Fibroblast of skin of right biceps (primary cell): ENCODE results near the gene TNFRSF1B.

ENCODE experiments used
- DNase-seq: peaks from one replicate; pipeline ENCODE4 v3.0.0-alpha.2; 2013

The TNFRSF1B gene

DNA sequence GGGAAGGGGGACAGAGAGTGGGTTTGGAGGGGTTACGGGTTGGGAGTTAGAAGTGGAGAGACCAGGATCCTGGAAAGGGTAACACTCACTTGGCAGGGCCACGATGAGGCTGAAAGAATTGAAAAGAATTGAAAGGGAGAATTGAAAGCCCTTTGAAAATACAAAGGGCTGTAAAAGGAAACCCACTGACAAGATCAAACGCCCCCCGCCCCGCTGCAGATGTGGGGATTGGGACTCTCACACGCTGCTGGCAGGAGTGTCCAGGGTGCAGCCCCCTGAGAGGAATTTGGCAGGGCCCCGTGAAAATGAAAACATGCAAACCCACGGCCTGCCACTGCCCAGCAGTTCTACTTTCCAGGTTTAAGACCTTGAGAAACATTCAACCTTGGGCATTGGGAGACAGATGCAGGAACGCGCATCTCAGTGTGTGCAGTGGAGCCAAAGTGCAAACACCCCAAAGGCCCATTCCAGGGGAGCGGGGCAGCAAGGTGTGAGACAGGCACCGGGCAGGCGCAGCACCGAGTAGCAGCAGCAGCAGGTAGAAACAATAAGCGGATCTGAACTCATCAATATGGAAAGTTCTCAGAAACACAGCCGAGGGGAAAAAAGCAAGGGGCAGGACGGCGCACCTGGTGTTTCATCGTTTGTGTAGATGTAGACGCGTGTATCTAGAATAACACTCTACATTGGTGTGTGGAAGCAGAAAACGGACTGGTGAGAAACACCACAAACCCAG, 8.3 kb upstream of the TNFRSF1B start:
- no peak for DNase-seq

DNA sequence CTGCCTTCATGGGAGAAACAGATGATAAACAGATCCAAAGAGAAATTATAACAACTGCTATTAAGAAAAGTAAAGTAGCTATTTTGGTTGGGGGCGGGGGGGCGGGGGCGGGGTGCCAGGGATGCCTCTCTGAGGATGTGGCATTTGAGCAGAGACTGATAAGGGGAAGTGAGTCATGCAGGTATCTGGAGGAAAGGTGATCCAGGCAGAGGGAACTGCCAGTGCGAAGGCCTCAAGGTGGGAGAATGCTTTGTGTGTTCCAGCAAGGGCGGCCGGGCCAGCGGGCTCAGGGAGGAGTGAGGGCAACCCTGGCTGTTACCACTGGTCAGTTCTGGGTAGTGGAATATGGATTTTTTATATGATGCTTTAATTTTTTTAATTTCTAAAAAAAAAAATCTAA, 7.0 kb upstream of the TNFRSF1B start:
- DNase-seq: no peak

DNA sequence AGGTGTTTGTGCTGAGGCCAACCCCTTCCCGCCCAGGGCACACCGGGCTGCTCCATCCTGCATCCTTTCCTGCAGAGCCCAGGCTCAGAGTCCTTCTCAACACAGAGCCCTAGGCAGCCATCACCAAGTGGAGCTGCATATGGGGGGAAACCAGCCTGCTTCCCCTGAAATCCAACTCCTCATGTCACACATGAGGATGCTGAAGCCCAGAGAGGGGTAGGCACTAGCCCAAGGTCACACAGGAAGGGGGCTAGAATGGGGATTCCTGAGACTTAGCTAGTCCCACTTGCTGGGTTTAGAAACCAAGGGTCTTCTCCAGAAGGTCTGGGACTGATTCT, 5.5 kb upstream of the TNFRSF1B start:
- no peak for DNase-seq

DNA sequence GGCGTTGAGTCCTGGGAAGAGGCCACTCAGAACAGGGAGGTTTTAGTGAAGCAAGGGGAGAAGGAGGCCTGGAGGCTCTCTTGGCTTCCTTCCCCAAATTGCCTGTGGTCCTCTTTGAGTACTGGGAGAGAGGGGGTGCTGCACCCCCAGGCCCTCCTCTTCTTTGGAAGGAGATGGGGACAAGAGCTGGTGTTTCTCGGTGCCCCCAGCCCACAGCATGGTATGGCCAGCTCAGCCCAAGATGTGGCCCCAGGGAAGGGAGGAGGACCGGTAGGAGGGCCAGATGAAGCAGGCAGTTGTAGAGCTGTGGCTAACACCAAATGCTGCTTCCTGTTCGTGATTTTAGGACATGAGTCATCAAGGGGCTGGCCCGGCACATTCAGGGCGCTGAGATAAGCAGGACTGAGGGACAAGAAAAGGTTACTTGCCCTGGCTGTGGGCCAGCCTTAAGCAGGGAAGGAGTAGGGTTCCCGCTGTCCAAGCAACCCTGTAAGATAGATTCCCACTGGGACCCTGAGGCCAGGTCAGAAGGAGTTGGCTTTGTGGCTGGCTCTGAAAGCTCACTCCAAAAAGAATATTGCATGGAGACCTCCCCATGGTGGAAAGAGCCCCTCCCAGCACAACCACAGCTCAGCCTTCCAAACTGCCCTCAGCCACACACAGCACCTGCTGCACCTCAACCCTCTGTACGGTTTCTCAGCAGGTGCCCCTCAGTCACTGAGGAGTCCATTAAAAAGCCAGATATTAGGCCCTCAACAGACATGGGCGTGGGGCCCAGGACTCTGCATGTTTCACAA, 4.9 kb upstream of the TNFRSF1B start:
- peak; percentile 87 for DNase-seq

DNA sequence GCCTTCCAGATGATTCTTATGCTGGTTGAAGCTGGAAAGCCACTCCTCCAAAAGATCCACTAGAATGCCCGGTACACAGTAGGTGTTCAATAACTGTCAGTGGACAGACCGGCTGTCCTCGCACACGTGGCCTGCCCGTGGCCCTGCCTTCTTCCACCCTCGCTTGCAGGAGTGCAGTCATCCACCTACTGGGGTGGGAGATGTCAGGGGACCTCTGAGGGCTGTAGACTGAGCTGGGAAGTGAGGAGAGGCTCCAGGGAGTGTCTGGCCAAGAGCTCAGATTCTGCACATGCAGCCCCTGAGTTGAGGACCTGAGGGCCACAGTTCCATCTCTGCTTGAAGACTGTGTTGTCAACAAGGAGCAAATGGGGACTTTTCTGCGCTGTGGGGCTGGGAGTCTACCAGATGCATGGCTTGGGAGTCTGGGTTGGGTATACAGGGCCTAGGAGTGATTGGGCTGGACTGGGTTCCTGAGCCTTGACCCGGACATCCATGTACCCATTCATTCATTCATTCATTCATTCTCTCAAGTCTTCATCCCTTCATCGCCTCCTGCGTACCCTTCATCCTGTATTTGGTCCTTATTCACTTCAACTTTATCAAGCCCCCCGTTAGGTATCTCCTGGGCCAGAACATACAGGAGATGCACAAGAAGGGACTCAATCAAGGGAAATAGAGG, 4.2 kb upstream of the TNFRSF1B start:
- no peak for DNase-seq

DNA sequence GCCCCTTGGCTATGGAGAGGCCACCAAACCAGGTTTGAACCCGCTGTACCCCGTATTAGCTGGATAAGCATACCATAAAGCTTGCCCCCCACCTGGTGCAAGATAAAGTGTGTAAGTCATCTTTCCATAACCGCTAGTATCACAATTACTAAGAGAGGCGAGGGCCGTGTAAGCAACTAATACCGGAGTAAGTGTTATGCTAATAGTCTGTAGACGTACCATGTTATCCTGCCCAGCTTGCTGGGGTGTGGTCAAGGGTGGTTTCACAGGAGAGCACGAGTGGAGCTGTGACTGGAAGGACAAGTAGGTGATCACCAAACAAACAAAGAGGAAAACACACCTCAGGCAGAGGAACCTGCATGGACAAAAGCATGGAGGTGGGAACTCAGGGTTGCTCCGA, 3.6 kb upstream of the TNFRSF1B start:
- DNase-seq: no peak

DNA sequence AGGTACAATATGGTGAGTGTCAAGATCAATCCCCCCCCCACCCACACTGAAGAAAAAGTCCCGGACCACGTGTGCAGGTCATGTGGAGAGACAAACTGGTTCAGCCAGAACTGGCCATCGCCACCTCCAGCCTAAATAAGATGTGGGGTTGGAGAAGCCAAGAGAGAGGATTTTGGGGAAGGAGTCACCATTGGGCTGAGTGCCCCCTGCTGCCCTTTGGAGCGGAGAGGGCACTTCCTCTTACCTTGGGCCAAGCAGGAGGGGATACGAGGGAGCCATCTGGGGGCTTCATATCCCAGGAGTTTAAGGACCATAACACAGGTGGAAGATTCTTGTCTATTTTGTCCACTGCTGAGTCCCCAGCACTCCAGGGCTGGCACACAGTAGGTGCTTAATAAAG, 2.6 kb upstream of the TNFRSF1B start:
- no peak for DNase-seq

DNA sequence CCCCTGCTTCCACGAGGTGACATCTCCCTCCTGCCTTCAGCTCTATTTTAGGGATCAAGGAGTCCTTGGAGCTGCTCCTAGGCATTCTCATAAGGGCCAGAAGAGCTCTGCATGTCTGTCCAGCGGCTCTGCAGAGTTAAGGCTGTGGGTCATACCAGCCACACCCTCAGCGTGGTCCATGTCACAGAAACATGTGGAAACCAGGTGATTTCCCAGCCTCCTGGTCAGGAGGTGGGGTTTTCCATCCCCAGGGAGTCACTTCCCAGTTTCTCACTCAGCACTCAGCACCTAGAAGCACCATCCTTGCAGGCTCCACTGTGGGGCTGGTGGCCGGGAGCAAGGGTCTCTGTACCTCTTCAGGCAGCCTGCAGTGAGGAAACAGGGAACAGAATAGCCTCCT, 1.4 kb upstream of the TNFRSF1B start:
- no peak for DNase-seq

DNA sequence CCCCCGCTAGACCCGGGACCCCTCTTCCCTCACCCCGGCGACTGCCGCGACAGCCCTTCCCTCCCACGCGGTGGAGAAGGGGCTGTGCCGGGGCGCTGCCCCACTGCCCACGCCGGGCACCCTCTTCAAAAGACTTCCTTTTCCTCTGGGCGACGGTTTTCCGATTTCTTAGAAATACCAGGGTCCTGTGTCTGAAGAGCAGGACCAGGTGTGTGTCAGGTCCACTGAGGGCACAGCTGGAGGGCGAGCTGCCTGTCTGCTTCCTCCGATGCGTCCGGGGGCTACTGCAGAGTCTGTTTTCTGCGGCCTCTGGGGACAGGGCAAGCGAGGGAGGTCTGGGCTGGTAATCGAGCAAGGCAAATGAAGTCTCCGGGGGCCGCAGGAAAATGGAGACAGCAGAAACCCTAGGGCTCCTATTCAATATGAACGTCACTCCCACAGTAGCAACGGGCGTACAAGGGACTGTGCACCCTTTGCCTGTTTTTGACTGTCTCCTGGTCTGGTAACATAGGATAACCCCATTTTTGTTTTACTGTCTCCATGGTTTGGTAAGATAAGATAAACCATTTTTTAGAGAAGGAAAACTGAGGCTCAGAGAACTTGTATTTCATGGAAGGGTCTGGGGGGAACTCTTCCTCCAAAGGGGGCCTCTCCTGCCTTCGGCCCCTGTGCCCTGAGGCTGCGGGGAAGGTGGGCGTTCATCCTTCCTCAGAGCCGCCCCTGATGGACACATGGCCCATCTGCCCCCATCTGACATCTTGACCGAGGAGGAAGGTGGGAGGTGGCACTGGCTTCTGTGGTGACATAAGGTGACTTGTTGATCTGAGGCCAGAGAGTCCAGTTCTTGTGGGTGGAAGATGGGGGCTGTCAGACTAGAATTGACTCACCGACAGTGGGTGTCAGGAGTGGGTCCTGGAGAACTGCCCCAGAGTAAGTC, 970 bp downstream of the TNFRSF1B start:
- DNase-seq: no peak

DNA sequence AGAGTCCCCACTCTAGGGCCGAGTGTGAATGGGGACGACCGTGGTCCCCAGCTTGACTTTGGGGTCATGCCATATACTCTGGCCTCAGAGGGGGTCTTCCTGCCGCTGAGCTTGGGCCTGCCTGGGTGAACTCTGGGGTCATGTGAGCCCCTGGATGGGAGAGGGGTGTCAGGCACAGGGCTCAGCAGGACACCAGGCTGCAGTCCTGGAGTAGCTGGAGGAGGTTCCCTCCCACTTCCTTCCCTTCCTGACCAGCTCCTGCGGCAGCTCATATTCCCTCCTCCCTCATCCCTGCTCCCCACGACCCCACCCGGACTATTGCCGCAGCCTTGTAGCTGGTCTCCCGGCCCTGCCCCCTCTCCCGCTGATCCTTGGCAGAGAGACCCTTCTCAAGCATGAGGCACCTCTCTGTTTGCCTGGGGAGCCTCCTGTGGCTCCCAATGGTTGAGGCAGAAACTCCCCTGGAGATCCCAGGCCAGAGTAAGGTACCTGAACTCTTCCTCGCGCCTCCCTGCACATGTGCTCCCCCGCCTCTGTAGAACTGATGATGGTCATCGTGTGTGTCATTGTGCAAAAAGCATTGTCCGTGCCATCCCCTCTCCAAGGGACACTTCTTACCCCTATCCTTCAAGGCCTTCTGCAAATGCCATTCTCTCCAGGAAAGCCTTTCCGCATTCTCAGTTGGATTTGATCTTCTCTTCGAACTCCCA, 1.8 kb downstream of the TNFRSF1B start:
- DNase-seq: no peak

DNA sequence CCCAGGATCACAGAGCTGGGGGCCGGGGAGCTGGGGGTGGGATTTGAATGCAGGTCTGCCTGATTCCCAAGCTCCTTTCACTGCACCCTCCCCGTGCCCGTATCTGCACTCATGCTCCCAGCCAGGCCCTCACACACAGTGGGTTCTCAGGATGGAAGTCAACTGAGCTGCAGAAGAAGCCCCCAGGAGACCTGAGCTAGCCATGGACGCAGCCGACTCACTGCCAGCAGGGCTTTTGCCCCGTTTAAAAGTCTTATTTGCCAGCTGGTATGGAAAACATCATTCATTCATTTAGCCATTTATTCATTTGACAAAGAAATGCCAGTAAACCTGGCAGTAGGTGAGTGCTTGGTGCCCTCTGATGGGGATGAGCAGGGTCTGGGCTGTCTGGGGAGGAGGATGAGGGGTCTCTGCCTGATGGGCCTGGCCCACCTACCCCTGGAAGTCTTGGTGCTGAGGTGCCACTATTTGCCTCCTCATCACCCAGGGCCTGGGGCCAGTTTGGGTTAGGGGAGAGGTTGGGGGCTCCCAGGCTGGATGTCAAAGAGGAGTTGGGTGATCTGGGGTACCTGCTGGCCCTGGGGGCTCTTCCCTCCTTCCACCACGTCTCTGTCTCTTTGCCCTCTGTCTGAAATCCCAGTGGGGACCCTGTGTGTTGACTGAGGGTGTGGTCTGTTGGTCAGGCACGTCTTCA, 2.8 kb downstream of the TNFRSF1B start:
- no peak for DNase-seq

DNA sequence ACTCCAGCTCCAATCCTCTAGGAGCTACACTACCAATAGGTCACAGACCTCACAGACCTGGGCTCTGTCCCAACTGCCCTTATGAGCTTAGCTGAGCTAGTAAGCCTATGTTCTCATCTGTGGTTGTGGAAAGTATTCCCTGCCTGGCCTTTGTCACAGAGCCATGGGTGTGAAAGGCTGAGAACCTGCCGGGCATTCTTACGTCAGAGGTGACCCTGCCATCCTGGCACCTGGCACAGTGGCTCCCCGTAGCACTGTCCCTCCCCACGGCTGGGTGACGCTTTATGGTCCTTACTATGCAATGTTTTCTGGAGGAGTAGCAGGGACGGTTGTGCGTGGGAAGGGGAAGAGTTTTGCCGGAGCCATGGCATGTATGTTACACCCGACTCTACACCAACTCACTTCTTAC, 3.5 kb downstream of the TNFRSF1B start:
- DNase-seq: no peak

DNA sequence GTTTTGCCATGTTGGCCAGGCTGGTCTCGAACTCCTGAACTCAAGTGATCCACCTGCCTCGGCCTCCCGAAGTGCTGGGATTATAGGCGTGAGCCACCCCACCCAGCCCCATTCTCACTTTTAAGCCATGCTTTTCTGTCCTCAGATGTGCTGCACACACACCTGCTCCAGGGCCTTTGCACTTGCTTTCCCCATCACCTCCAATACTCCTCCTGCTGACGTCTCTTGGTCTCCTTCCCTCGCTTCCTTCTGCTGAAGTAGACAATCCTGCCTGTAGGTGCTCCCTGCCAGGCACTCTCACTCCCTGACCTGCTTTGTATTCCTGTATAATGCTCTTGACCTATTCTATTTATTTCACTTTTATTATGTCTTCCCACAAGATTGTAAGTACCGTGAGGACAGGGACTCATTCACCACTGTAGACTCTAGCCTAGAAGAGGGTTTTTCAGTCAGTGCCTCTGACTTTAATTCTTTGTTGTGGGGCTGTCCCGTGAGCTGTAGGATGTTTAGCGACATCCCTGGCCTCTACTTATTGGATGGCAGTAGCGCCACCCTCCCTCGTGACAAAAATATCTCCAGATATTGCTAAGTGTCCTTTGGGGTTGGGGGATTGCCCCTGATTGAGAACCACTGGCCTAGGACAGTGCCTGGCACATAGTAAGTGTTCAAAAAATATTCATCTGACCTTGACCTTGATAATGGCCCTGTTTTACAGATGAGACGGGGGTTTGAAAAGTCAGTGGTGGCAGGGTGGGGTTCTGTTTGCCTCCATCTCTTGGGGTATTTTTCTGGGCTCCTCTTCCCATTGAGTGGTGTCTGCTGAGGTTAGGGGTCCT, 4.6 kb downstream of the TNFRSF1B start:
- DNase-seq: no peak

DNA sequence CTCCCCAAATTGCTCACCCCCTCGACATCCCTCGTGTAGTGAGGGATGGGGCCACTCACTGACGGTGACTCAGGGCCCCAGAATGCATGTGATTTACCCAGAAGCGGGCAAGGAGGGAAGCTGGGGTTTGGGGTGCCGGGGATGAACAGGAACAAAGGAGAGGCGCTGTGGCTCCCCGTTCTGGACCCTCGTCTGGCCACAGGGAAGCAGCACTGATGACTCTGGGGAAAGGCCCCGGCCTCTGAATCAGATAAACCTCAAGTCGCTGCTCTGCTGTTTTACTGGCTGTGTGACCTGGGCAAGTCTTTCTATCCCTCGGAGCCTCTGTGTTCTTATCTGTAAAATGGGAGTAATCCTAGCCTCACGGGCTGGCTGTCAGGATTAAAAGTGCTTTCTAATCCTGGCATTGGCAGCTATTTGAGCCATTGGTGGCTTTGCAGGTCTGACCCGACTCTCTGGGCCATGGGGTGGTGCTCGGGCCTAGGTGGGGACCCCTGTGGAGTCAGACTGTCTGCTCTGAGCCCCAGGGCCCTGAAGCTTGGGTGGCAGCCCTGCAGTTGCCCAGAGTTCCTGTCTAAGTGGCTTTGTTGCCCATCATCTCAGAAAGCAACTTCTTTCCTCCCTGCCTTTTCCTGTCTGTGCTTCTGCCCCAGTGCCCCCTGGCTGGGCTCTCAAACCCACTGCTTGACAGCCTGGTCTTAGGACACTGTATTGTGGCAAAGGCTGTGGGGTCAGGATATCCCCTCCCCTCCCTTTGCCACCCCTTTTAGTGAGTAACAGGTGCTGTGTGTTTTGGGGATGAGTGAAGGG, 5.5 kb downstream of the TNFRSF1B start:
- DNase-seq: no peak

DNA sequence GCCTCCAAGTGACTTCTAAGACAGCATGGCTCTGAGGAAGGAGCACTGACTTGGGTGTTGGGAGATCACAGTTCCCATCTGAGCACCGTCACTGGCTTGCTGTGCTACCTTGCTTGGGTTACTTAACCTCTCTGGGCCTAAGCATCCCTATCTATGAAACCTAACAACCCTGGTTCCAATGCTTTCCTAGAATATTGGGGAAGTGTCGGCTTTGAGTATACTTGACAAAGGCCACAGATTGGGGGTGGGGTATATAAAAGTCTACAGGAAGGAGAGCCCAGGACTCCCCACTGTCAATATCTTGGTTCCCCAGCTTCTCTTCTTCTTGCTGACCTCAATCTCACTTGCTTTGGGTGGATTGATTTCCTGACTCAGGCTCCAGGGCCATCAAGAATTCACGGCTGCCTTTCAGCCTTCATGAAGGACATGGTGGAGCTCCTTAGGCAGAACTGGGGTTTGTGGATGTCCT, 6.3 kb downstream of the TNFRSF1B start:
- DNase-seq: no peak

DNA sequence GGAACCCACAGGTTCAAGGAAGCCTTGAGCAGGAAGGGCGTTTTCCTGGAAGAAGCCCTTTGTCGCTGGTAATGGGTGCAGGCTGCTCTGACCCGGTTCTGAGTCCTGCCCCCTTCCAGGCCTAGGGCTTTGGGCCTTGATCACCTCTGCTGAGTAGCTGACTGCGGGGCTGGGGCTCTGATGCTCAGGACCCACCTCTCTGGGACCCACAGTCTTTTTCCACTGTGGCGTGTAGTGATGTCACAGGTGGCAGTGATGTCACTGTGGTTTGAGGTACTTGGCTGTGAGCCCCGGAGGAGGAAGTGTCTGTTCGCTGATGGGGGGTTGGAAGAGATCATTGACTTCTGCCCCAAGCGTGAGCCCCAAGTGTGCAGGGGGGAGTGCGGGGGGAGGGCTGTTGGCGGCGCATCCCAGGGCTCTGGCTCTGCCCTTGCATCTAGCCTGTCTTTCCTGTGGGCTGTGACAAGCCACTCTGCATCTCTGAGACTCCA, 6.9 kb downstream of the TNFRSF1B start:
- peak; percentile 30 for DNase-seq

DNA sequence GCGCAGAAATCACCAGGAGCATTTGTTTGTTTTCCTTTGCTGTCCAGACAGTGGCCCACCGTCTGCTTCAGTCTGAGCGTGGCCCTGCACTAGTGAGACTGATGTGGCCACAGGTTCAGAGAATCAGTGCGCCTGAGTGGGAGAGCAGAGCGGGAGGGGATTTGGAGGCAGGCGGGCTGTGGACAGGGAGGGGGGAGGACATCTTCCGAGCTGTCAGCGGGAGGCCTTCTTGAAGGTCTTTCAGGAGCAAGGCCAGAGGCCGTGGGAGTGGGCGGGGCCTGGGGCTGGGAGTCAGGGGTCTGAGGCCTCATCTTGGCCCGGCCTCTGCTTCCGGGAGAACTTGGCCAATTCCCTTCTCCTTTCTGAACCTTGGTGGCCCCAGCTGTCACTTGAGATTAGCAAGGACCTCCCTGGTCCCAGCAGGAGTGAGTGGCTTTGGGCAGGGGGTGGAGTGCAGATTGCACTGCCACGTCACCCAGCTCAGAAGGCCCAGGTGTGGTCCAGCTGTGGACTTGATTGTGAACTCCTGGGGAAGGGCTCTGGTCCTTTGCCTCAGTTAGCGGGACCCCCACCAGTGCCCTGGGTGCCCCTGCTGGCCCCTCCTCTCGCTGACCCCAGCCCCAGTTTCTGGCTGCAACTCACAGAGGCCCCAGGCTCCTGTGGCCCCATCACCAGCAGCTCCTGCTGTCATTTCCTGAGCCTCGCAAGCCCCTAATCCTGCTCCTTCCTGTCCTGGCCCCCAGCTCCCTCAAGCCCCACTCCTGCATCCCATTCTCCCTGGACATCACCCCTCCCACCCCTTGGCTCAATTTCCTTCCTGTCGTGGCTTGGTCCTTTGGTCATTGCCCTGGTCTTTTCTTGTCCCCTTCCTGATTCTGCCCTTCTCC, 8.4 kb downstream of the TNFRSF1B start:
- no peak for DNase-seq
